Measurements from ENCODE around the gene SLC16A1. TPM values are rescaled to one million over a fixed set of nuclear protein-coding genes. Genes with fewer than 3 reads are reported as not detected.

The SLC16A1 gene
- total RNA-seq, 2 donors from 2014 or later: 69.0 to 88.3 TPM

- Histone ChIP-seq H3K4me1 (peaks cover 0 to 28% of the 10 kb centered on the region in 2 donors), H3K27ac (no peak overlapping the region), H3K36me3 (no peaks in the 10 kb centered on the region), H3K27me3 (no peaks in the 10 kb centered on the region), H3K9me3 (no peaks in the 10 kb centered on the region), H3K4me3 (no peak overlapping the region)
- DNase-seq (ENCODE audit: low spot score): no peak
- TF ChIP-seq CTCF (IDR thresholded peaks at IDR 0.05): no peak
Observed at GRCh38 chr1:112937070-112937469, 18.9 kb downstream of the SLC16A1 start.

- Histone ChIP-seq H3K9me3 (no peaks in the 10 kb centered on the region), H3K27me3 (no peaks in the 10 kb centered on the region), H3K36me3 (no peaks in the 10 kb centered on the region), H3K4me3 (no peak overlapping the region), H3K27ac (no peak overlapping the region), H3K4me1 (peaks cover 0 to 28% of the 10 kb centered on the region in 2 donors)
- TF ChIP-seq CTCF (IDR thresholded peaks at IDR 0.05): no peak
- DNase-seq (ENCODE audit: low spot score): no peak
Observed at GRCh38 chr1:112935461-112936111, 20.4 kb downstream of the SLC16A1 start.

GRCh38 chr1:112934577-112934976 is 21.4 kb downstream of the SLC16A1 start:
- H3K27ac ChIP-seq: no peak overlapping the region
- no peak overlapping the region for H3K4me3 ChIP-seq
- no peaks in the 10 kb centered on the region for H3K36me3 ChIP-seq
- DNase-seq (ENCODE audit: low spot score): no peak
- H3K9me3 ChIP-seq: no peaks in the 10 kb centered on the region
- no peaks in the 10 kb centered on the region for H3K27me3 ChIP-seq
- no peak for TF ChIP-seq CTCF (IDR thresholded peaks at IDR 0.05)
- H3K4me1 ChIP-seq: peaks cover 0 to 28% of the 10 kb centered on the region in 2 donors

GRCh38 chr1:112933820-112934571 is 22.0 kb downstream of the SLC16A1 start:
- H3K27me3 ChIP-seq: no peaks in the 10 kb centered on the region
- peaks cover 0 to 28% of the 10 kb centered on the region in 2 donors for H3K4me1 ChIP-seq
- H3K9me3 ChIP-seq: no peaks in the 10 kb centered on the region
- H3K4me3 ChIP-seq: no peak overlapping the region
- no peak for TF ChIP-seq CTCF (IDR thresholded peaks at IDR 0.05)
- H3K36me3 ChIP-seq: no peaks in the 10 kb centered on the region
- H3K27ac ChIP-seq: no peak overlapping the region
- DNase-seq (ENCODE audit: low spot score): no peak

- TF ChIP-seq CTCF (IDR thresholded peaks at IDR 0.05): no peak
- peaks cover 0 to 2% of the 10 kb centered on the region in 2 donors for H3K4me1 ChIP-seq
- no peaks in the 10 kb centered on the region for H3K9me3 ChIP-seq
- no peak overlapping the region for H3K27ac ChIP-seq
- no peaks in the 10 kb centered on the region for H3K27me3 ChIP-seq
- DNase-seq (ENCODE audit: low spot score): no peak
- peaks cover 10% of the 10 kb centered on the region for H3K36me3 ChIP-seq
- no peak overlapping the region for H3K4me3 ChIP-seq
Observed at GRCh38 chr1:112929979-112930378, 26.0 kb downstream of the SLC16A1 start.
